Lower leg skin (tissue), 4 donors: Measurements from ENCODE around the gene CDR2. TPM values are rescaled to one million over a fixed set of nuclear protein-coding genes. Genes with fewer than 3 reads are reported as not detected.

ENCODE experiments used
- DNase-seq, 2 donors: peaks; one replicate each; pipeline ENCODE4 v3.0.0-alpha.2; 2019; ENCODE audit warnings: low spot score in 2 of 2
- H3K4me3 ChIP-seq: fragments of 200-600 bp; sonication (generic); 2 replicates; pipeline ENCODE4 v1.5.1; 2017; ENCODE audit warnings: mild to moderate bottlenecking, low read depth; ENCODE audit not compliant: poor library complexity, severe bottlenecking
- CTCF ChIP-seq, 3 donors: fragments of 450-650 bp; IDR thresholded peaks; one replicate each; pipeline ENCODE4 v1.5.1; 2016; ENCODE audit warnings: antibody characterized with exemption in 3 of 3, mild to moderate bottlenecking in 3 of 3, moderate library complexity in 2 of 3
- POLR2A ChIP-seq, 2 donors: fragments of 450-650 bp; IDR thresholded peaks; one replicate each; pipeline ENCODE4 v1.6.1; 2016 to 2017; ENCODE audit warnings: antibody characterized with exemption in 2 of 2, mild to moderate bottlenecking in 1 of 2, moderate library complexity in 1 of 2
- WGBS, 2 donors: methylation state at CpG; one replicate each; pipeline ENCODE4 v1.1.5; 2018; 5-methylcytosine and 5-hydroxymethylcytosine counted together
- intact Hi-C: fragments of 100-400 bp; cut with DNase I; formaldehyde crosslinking; loops from one replicate; pipeline ENCODE4 v1.15.0; 2023; ENCODE audit warnings: low total_unique reads
- total RNA-seq, 4 donors: library from RNA; depleted of rRNA; stranded (reverse); fragments of >200 nt; gene quantifications; one replicate each; pipeline ENCODE4 v1.1.0, GENCODE V29; 2016

Gene CDR2
- total RNA-seq, 4 donors from 2014 or later: 8.5 to 30.3 (median 16.2) TPM

- intact Hi-C loops: no loop called here
- H3K4me3 ChIP-seq: no peak overlapping the region
- TF ChIP-seq POLR2A (IDR thresholded peaks at IDR 0.05) (no peak), CTCF (IDR thresholded peaks at IDR 0.05) (no peak)
- 55 to 67% methylated on average over 2 of the region's 2 CpGs for WGBS, 2 donors
- no peak for DNase-seq
These were observed 26.1 kb downstream of the CDR2 start for GRCh38 chr16:22348291-22348690.

- WGBS, 2 donors: 85 to 86% methylated on average over 20 of the region's 20 CpGs
- no peak for DNase-seq
- H3K4me3 ChIP-seq: no peak overlapping the region
- TF ChIP-seq POLR2A (IDR thresholded peaks at IDR 0.05): no peak
- no peak for TF ChIP-seq CTCF (IDR thresholded peaks at IDR 0.05)
- intact Hi-C loops: no loop called here
These were observed 27.2 kb downstream of the CDR2 start for GRCh38 chr16:22347100-22347820.

DNA sequence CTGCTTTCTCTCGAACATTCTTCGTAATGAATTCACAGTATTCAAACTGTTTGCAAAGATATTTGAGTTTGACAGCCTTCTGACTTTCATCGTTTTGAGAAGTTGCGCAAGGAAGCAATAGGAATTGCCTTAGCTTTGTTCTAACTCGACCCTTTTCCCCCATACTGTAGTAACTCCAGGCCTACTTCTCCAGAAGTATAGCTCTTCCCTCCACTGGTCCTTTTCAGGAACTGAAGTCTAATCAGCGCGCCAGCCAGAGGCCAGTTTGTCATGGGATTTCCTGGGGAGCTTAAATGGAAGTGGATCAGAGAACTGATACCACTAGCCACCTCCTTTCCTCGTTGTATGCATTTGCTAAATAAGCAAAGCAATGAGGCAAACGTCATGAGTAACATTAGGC, 27.9 kb downstream of the CDR2 start:
- 63 to 71% methylated on average over 9 of the region's 9 CpGs for WGBS, 2 donors
- intact Hi-C loops: no loop called here
- TF ChIP-seq CTCF (IDR thresholded peaks at IDR 0.05): no peak
- TF ChIP-seq POLR2A (IDR thresholded peaks at IDR 0.05): no peak
- no peak overlapping the region for H3K4me3 ChIP-seq
- DNase-seq: no peak

DNA sequence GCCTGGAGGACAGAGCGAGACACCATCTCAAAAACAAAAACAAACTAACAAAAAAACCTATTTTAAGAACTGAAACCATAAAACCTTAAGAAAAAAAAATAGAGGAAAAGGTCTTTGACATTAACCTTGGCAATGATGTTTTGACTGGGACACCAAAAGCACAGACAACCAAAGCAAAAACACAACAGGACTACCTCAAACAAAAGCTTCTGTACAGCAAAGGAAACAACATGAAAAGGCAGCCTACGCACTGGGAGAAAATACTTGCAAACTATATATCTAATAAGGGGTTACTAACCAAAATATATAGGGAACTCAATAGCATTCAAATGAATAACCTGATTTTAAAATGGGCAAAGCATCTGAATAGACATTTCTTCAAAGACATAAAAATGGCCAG, 32.3 kb downstream of the CDR2 start:
- WGBS, 2 donors: 95 to 98% methylated on average over 2 of the region's 2 CpGs
- no peak for TF ChIP-seq CTCF (IDR thresholded peaks at IDR 0.05)
- TF ChIP-seq POLR2A (IDR thresholded peaks at IDR 0.05): no peak

GRCh38 chr16:22340945-22341344, 33.5 kb downstream of the CDR2 start:
- TF ChIP-seq CTCF (IDR thresholded peaks at IDR 0.05): no peak
- TF ChIP-seq POLR2A (IDR thresholded peaks at IDR 0.05): no peak
- no peak overlapping the region for H3K4me3 ChIP-seq
- intact Hi-C loops: no loop called here
- DNase-seq: no peak

More for the DNA sequence above, 32.3 kb downstream of the CDR2 start:
- intact Hi-C loops: no loop called here
- DNase-seq: no peak
- no peak overlapping the region for H3K4me3 ChIP-seq
